CD4-positive, alpha-beta T cell treated with Interleukin-6 at 100 ng/mL for 8 hours (primary cell): Measurements from ENCODE around the gene MARVELD1.
A peak's percentile ranks its signal among the peaks of the same experiment; 100 is the strongest.
"Not testable (repeated sequence)": the region's sequence is repeated elsewhere in the genome, so short reads cannot be mapped to it uniquely, and the experiment has no call there.

Experiments used
- DNase-seq: peaks from one replicate; pipeline ENCODE4 v3.0.0-alpha.2; 2020; ENCODE audit warnings: mixed read lengths, low spot score

Gene MARVELD1

DNA sequence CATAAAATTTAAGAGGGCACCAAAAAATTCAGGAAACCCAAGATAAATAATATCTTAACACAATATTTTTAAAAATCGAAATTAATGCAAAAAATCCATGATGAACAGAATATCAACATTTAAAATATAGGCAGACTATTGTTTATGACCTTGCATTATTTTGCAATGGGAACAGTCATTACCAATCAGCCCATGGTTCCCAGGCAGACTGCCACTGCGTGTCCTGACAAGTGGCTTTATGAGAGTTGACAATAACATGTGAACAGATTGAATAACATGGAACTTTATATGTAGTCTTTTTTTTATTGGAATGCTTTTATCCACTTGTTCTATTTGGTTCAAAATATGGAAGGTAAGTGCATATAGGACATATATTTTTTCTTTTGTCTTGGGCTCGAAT, 23.4 kb upstream of the MARVELD1 start:
- no peak for DNase-seq

GRCh38 chr10:97698072-97698655, 15.4 kb upstream of the MARVELD1 start:
- DNase-seq: not testable (repeated sequence)

DNA sequence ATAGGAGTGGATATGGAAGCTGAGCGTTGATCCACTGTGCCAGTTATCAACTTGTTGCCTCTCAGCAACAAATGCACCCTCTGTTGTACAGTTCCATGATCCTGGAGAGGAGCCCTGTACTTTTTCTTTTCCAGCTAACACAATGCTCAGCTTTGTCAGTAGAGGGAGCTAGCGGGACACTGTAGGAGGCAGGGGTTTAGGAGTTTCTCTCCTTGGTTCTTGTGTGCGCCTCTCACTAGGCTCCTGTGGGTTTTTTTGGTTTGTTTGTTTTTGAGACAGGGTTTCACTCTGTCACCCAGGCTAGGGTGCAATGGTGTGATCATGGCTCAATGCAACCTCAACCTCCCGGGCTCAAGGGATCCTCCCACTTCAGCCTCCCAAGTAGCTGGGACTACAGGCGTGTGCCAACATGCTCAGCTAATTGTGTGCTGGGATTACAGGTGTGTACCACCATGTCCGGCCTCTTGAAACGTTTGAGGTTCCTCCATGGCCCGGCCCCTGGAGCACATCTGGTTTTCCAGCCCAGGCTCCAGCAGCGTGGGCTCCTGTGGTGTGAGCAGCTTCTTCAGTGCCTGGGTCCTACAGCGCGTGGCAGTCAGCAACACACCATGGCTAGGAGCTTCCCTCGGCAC, 12.0 kb upstream of the MARVELD1 start:
- peak; percentile 51 for DNase-seq

DNA sequence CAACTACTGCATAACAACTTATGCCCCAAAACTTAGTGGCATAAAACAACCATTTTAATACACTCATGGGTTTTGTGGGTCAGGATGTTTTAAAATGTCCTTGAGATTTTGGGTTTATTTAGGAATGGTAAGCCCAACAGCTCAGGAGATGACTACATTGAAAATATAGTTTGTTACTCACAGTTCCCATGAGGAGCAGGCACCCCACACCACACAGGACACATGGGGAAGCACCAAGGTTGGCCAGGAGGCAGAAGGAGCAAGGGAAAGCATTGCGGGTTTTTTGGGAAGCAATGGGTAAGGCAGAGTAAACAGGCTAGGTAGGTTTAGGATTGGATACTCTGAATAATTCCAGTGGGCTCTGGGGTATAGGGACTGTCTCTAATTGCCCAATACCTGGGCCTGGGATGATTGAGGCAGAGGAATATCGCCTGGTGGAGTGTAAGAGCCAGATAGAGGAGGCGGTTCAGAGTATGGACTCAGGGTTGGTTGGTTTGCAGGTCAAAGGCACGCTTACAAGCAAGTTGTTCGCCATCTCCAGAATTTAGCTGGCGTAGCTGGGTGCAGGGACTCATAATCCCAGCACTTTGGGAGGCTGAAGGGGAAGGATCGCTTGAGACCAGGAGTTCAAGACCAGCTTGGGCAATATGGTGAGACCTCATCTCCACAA, 10.0 kb upstream of the MARVELD1 start:
- DNase-seq: no peak

DNA sequence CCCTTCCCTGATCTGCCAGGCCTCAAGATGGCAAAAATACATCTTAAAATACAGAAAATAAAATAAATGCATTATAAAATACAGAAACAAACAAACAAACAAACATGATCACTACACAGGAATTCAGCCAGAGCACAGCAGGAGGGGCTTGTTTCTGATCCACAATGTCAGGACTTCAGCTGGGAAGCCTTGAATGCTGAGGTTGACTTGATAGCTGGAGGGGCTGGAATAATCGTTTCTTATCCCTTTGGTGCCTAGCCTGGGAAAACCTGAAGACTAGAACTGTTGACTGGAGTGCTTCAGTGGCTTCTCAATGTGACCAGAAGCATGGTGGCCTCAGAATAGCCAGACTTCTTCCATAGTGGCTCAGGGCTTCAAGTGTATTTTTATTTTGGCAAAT, 9.2 kb upstream of the MARVELD1 start:
- DNase-seq: no peak

DNA sequence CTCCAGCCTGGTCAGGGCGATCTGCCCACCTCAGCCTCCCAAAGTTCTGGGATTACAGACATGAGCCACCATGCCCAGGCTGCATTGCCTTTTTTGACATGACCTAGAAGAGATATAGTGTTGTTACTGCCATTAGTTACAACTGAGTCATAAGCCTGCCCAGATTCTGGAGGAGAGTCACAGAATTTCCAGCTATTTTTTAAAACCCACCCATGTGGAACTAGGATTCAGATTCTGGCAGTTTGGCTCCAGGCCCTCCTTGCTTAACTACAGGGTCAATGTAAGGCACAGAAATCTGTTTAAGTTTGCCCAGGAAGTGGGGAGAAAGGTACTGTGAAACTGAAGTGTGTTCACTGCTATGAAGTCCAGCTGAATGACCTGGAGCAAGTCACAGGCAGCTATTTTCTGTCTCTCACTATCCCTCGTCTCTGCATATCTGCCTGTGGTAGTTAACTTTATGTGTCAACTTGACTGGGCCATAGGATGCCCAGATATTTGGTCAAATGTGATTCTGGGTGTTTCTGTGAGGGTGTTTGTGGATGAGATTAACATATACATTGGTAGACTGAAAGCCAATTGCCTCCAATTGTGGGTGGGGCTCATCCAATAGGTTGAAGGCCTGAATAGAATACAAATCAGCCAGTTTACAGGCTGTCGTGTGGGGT, 8.4 kb upstream of the MARVELD1 start:
- DNase-seq: no peak

DNA sequence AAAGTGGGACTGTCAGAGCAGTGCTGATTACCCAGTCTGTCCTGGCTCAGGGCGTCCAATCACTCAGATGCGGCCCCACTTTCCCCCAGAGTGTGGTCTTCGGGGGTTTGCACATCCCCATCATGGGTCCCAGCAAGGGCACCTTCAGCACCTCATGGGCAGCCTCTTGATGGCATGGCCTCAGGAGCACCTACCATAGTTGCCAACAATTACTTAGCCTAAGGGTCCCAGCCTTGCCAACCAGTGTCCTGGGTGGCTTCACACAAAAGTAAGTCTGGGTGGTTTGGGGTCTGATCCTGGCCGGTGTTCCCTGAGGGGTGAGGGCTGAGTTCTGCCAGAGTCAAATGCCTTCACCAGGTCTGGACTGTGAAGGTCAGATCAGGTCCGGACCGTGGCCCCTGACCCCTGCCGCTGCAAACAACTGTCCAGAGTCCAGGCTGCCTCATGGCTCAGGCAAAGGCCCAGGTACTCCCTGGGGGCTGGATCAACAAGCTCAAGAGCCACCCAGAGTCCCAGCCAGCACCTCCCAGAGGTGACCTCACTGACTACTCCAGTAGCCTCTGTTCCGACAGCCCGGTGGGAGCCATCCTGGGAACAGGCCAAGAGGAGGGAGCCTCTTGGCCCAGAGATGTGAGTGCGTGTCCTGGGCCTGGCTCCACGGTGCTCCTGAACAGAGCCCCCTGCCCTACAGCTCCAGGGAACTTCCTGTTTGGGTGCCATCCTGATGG, 6.2 kb upstream of the MARVELD1 start:
- DNase-seq: no peak

GRCh38 chr10:97708167-97708566, 5.4 kb upstream of the MARVELD1 start:
- no peak for DNase-seq

GRCh38 chr10:97708976-97709946, 4.3 kb upstream of the MARVELD1 start:
- DNase-seq: peak; percentile 21

- DNase-seq: no peak
Observed at GRCh38 chr10:97711640-97712572, 1.6 kb upstream of the MARVELD1 start.

- peak; percentile 41 for DNase-seq
Observed at GRCh38 chr10:97713826-97714400, 383 bp downstream of the MARVELD1 start.

DNA sequence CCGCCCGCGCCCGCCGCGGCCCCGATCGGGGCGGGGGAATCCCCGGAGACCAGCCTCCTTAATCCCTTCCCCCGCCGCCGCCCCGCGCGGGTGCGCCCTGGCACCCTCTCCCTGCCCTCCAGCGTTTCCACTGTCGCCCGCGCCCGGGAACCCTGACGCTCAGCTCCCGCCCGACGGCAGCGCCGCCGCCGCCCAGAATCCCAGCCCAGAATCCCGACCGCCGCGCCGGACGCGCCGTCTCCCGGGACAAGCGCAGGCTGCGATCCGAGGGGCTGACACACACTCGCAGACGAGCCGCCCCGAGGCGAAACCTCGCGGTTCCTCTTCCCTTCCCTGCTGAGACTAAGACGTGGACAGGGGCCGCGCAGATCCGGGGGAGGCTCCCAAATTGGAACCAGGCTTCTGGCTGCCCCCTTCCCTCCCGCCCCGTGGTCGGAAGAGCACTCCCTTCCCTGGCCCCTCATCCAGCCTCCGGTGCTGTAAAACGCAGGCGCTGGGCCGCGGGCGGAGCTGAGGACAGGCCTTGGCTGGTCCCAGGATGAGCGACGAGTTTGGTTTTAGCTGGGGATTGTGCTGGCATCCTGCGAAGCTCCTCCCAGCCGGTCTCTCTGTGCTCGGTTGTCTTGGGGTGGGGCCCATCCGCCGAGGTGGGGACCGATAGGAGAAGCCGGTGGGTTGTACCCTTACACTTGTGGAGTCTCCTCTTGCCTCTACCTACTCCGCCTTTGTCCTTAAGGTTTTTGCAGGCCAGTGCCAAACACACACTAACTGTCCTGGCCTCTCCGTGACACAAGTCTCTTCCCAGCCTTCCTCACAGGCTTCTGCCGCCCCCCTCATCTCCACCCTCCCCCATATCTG, 1.1 kb downstream of the MARVELD1 start:
- DNase-seq: no peak

DNA sequence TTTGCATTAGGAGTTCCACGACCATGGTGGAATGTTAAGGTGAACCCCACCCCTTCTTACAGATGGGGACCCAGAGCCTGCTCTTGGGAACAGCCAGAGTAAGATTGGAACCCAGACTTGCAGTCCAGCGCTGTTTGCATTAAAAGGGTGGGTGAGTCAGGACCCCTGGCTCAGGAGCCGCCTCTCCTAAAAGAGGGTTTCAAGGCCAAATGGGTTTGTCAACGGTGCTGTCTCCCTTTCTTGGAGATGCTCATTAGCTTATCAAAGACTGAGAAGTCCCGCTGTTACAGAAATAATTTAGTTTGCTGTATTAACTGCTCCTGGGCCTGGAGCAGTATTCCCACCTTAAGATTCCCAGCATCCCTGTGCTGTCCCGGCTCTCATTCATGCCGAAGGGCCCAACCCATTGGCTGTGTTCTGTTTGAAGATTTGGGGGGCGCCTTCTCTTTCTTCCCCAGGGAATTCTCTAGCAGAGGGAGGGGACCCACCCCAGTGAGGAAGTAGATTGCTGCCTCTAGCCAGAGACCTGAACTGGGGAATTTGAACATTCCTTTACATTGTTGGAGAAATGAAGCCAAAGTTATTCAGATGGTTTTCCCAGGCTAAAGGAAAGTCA, 1.8 kb downstream of the MARVELD1 start:
- no peak for DNase-seq

- no peak for DNase-seq
Observed at GRCh38 chr10:97717627-97718026, 4.1 kb downstream of the MARVELD1 start.

- DNase-seq: no peak
Observed at GRCh38 chr10:97718178-97718577, 4.6 kb downstream of the MARVELD1 start.

DNA sequence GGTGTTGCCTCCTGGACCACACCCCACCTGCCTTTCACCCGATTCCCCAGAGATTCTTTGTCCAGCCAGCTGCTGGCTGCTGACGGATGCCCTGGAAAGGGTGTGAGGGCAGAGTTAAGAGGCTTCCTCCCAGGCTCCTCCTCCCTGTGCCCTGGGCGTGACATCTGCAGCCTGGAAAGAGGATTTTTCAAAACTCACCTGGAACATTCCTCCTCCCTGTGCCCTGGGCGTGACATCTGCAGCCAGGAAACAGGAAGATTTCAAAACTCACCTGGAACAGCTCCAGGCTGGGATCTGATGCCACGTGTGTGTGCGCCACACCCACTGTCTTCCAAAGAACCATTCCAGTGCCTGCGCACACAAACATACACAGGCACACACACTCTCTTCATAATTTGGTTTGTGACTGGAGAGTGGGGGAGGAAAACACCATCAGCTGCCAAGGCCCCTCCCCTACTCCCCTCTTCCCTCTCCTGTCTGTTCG, 5.2 kb downstream of the MARVELD1 start:
- DNase-seq: no peak

- no peak for DNase-seq
Observed at GRCh38 chr10:97719602-97720001, 6.1 kb downstream of the MARVELD1 start.
